Fibroblast of villous mesenchyme (primary cell): ENCODE results near the gene EIF4G3. TPM values are rescaled to one million over a fixed set of nuclear protein-coding genes. Genes with fewer than 3 reads are reported as not detected.

Experiments used
- DNase-seq: peaks from one replicate; pipeline ENCODE4 v3.0.0-alpha.2; 2010; ENCODE audit warnings: low read depth
- H3K4me3 ChIP-seq: 2 replicates; pipeline ENCODE4 v1.5.1; 2011; ENCODE audit warnings: low read depth, mild to moderate bottlenecking, low read length
- CTCF ChIP-seq: IDR thresholded peaks from 2 replicates; pipeline ENCODE4 v1.5.1; 2012; ENCODE audit warnings: low read depth, mild to moderate bottlenecking, low read length; ENCODE audit not compliant: insufficient read depth
- total RNA-seq: library from RNA; depleted of rRNA; stranded (reverse); fragments of >200 nt; gene quantifications from 2 replicates; pipeline ENCODE4 v1.2.3, GENCODE V29; 2012

EIF4G3 gene
- total RNA-seq, 1 donor, result 66.5 TPM

DNA sequence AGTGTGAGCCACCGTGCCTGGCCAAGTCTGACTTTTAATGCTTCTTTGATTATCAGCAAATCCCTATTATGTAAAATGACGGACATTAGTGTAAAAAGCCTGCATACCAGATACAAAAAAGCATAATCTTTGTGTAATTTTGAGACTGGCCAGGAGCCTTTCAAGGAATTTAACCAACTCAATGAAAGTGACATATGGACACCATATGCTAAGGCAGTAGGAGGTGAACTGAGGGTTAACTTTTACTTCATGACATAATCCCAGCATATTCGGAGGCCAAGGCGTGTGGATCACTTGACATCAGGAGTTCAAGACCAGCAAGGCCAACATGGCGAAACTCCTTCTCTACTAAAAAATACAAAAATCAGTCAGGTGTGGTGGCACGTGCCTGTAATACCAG, 94.6 kb downstream of the EIF4G3 start:
- peak; percentile 78 for DNase-seq
- TF ChIP-seq CTCF, result no peak
- H3K4me3 ChIP-seq, result no peak overlapping the region

DNA sequence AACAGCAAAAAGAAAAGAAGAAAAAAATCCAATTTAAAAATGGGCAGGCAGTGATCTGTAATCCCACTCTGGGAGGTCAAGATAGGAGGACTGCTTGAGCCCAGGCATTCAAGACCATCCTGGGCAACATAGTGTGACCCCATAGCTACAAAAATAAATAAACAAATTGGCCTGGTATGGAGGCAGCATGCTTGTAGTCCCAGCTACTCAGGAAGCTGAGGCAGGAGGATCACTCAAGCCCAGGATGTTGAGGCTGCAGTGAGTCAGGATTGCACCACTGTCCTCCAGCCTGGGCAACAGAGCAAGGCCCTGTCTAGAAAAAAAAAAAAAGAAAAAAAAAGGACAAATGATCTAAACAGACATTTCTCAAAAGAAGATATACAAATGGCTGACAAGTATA, 99.6 kb downstream of the EIF4G3 start:
- peak; percentile 65 for DNase-seq
- TF ChIP-seq CTCF, result no peak
- H3K4me3 ChIP-seq, result no peak overlapping the region

GRCh38 chr1:21072721-21073120, 104.0 kb downstream of the EIF4G3 start:
- TF ChIP-seq CTCF, result no peak
- no peak overlapping the region for H3K4me3 ChIP-seq
- DNase-seq, result no peak

DNA sequence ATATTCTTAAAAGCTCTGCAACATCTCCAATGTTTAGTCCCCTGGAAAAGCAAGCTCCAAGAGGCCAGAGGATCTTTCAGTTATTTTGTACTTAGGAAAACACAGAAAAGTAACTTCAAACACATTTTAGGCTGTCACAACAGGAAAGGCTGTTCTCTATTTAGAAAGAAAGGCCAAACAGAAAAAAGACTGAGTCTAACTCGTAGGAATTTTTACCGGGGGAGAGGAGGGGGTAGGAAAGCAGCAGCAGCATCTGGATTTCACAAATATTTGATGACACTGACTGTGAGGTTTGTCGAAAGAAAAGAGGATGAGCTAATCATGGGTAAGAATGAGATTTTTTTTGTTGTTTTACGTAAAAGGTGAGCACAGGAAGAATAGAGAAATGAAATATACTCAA, 107.1 kb downstream of the EIF4G3 start:
- no peak overlapping the region for H3K4me3 ChIP-seq
- TF ChIP-seq CTCF, result no peak
- peak; percentile 87 for DNase-seq

DNA sequence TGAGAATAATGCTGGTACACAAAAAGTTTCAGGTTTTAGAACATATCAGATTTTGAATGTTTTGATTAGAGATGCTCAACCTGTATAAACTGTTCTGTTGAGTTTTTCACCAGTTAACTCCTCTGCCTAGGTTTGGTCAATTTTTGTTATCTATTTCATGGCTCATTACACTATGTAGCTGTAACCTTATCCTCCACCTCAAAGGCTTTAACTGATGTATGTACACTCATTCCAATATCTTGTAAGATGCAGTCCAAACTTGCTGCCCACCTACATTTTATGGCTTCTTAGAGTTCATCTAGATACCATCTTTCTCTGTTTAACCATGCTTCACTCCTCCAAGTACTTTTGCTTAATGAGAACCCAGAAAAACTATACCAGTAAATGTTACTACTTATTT, 107.8 kb downstream of the EIF4G3 start:
- TF ChIP-seq CTCF, result no peak
- no peak overlapping the region for H3K4me3 ChIP-seq
- DNase-seq, result no peak

DNA sequence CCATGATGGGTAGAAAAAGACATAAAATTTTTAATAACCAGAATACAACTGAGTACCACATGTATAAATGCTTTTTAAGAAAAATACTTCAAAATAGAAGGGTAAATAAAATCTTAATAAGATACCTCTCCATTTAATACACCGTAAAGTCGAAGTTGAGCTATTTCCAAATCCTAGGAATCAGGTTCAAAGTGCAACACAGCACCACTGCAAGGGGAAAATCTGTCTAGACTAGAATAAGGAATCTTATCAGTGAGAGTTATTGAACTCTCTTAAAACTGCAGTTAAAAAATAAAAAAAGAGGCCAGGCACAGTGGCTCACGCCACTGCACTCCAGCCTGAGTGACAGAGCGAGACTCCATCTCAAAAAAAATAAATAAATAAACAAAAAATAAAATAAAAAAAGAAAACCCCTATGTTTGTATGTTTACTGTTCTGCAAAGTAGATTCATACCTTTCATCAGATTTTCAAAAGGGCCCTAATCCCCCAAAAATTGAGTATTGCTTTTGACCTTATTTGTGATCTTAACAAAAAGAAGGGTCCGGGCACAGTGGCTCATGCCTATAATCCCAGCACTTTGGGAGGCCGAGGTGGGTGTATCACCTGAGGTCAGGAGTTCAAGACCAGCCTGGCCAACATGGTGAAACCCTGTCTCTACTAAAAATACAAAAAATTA, 109.0 kb downstream of the EIF4G3 start:
- no peak for TF ChIP-seq CTCF
- no peak for DNase-seq
- H3K4me3 ChIP-seq, result no peak overlapping the region
